Loucy (cell line): ENCODE measurements around the gene RHOT2.
"Not testable (repeated sequence)": the region's sequence is repeated elsewhere in the genome, so short reads cannot be mapped to it uniquely, and the experiment has no call there.

Experiments
- H2AFZ ChIP-seq: fragments of 200-600 bp; sonication (generic); 2 replicates; pipeline ENCODE4 v1.6.0; 2016; ENCODE audit warnings: antibody characterized with exemption, mild to moderate bottlenecking, low read length, moderate library complexity
- H3F3A ChIP-seq: fragments of 200-600 bp; 2 replicates; pipeline ENCODE4 v1.6.0; 2016; ENCODE audit warnings: antibody characterized with exemption, low read depth, mild to moderate bottlenecking
- H3K27me3 ChIP-seq: fragments of 200-600 bp; sonication (generic); 2 replicates; pipeline ENCODE4 v1.6.1; 2014; ENCODE audit warnings: low read length, mild to moderate bottlenecking; ENCODE audit not compliant: insufficient read depth, poor library complexity, severe bottlenecking
- H3K36me3 ChIP-seq: fragments of 200-600 bp; sonication (generic); 2 replicates; pipeline ENCODE4 v1.6.1; 2016; ENCODE audit warnings: low read length; ENCODE audit not compliant: insufficient read depth
- H3K4me1 ChIP-seq: fragments of 200-600 bp; sonication (generic); 2 replicates; pipeline ENCODE4 v1.5.1; 2014; ENCODE audit warnings: low read length, mild to moderate bottlenecking; ENCODE audit not compliant: insufficient read depth, poor library complexity, severe bottlenecking
- H3K4me2 ChIP-seq: fragments of 200-600 bp; sonication (generic); 2 replicates; pipeline ENCODE4 v1.6.0; 2014; ENCODE audit warnings: antibody characterized with exemption, low read length, low read depth, mild to moderate bottlenecking; ENCODE audit not compliant: poor library complexity, severe bottlenecking
- H3K4me3 ChIP-seq: fragments of 200-600 bp; sonication (generic); 2 replicates; pipeline ENCODE4 v1.5.1; 2014; ENCODE audit warnings: low read length, mild to moderate bottlenecking, mixed read lengths; ENCODE audit not compliant: poor library complexity, severe bottlenecking
- H3K79me2 ChIP-seq: fragments of 200-600 bp; sonication (generic); 2 replicates; pipeline ENCODE4 v1.6.1; 2014; ENCODE audit warnings: low read length; ENCODE audit not compliant: insufficient read depth
- H3K9ac ChIP-seq: fragments of 200-600 bp; sonication (generic); 2 replicates; pipeline ENCODE4 v1.6.0; 2014; ENCODE audit warnings: mild to moderate bottlenecking, low read depth, low read length, moderate library complexity; ENCODE audit not compliant: poor library complexity, severe bottlenecking
- H3K9me2 ChIP-seq: fragments of 200-600 bp; sonication (generic); replicated peaks from 2 replicates; pipeline ENCODE4 v1.6.1; 2016; ENCODE audit warnings: low read depth, low read length, mixed read lengths
- H3K9me3 ChIP-seq: fragments of 200-600 bp; sonication (generic); 2 replicates; pipeline ENCODE4 v1.6.1; 2014; ENCODE audit warnings: mild to moderate bottlenecking, antibody characterized with exemption, low read length, low read depth; ENCODE audit not compliant: insufficient read depth
- H4K20me1 ChIP-seq: fragments of 200-600 bp; sonication (generic); 2 replicates; pipeline ENCODE4 v1.6.0; 2014; ENCODE audit warnings: antibody characterized with exemption, low read length, mild to moderate bottlenecking; ENCODE audit not compliant: insufficient read depth, poor library complexity, severe bottlenecking
- CTCF ChIP-seq: fragments of 200-600 bp; sonication (generic); conservative IDR thresholded peaks from 2 replicates; pipeline ENCODE4 v1.5.1; 2014; ENCODE audit warnings: mild to moderate bottlenecking, antibody characterized with exemption, low read length
- EZH2phosphoT487 ChIP-seq: fragments of 200-600 bp; IDR thresholded peaks from 2 replicates; pipeline ENCODE4 v1.6.1; 2018; ENCODE audit warnings: antibody characterized with exemption, mild to moderate bottlenecking, moderate library complexity, borderline replicate concordance

RHOT2 gene

GRCh38 chr16:689175-689897, 21.4 kb downstream of the RHOT2 start:
- no peaks in the 10 kb centered on the region for H3K9me2 ChIP-seq
- H3F3A ChIP-seq: no peaks in the 10 kb centered on the region
- no peak overlapping the region for H2AFZ ChIP-seq
- peak overlapping the region; percentile 78 for H3K9ac ChIP-seq
- peaks cover 9% of the 10 kb centered on the region for H3K4me1 ChIP-seq
- TF ChIP-seq CTCF: no peak
- no peak for TF ChIP-seq EZH2phosphoT487
- no peaks in the 10 kb centered on the region for H3K9me3 ChIP-seq
- no peaks in the 10 kb centered on the region for H3K36me3 ChIP-seq
- H3K4me3 ChIP-seq: peak overlapping the region; percentile 94
- H3K79me2 ChIP-seq: peaks cover 8% of the 10 kb centered on the region
- no peaks in the 10 kb centered on the region for H4K20me1 ChIP-seq
- no peaks in the 10 kb centered on the region for H3K27me3 ChIP-seq
- peak overlapping the region; percentile 88 for H3K4me2 ChIP-seq

- H3F3A ChIP-seq, H2AFZ ChIP-seq, H3K9me2 ChIP-seq, H3K9me3 ChIP-seq, H3K79me2 ChIP-seq, H3K9ac ChIP-seq, H4K20me1 ChIP-seq, H3K4me3 ChIP-seq, H3K4me2 ChIP-seq, H3K4me1 ChIP-seq, H3K27me3 ChIP-seq, H3K36me3 ChIP-seq: not testable (repeated sequence)
These were observed 23.3 kb downstream of the RHOT2 start for GRCh38 chr16:691242-691641.

- H4K20me1 ChIP-seq: no peaks in the 10 kb centered on the region
- H3K9me2 ChIP-seq: no peaks in the 10 kb centered on the region
- peaks cover 9% of the 10 kb centered on the region for H3K4me1 ChIP-seq
- no peaks in the 10 kb centered on the region for H3K27me3 ChIP-seq
- peaks cover 8% of the 10 kb centered on the region for H3K79me2 ChIP-seq
- H3K9me3 ChIP-seq: no peaks in the 10 kb centered on the region
- no peak overlapping the region for H3K4me2 ChIP-seq
- H3K9ac ChIP-seq: no peak overlapping the region
- TF ChIP-seq CTCF: no peak
- no peak for TF ChIP-seq EZH2phosphoT487
- no peaks in the 10 kb centered on the region for H3F3A ChIP-seq
- no peak overlapping the region for H2AFZ ChIP-seq
- H3K36me3 ChIP-seq: no peaks in the 10 kb centered on the region
- H3K4me3 ChIP-seq: no peak overlapping the region
These were observed 24.6 kb downstream of the RHOT2 start for GRCh38 chr16:692356-693108.

GRCh38 chr16:693364-693763, 25.4 kb downstream of the RHOT2 start:
- H3K36me3 ChIP-seq: no peaks in the 10 kb centered on the region
- H3K9me2 ChIP-seq: no peaks in the 10 kb centered on the region
- no peak overlapping the region for H3K9ac ChIP-seq
- H3K4me2 ChIP-seq: no peak overlapping the region
- no peaks in the 10 kb centered on the region for H3K9me3 ChIP-seq
- no peaks in the 10 kb centered on the region for H3F3A ChIP-seq
- TF ChIP-seq CTCF (no peak), EZH2phosphoT487 (no peak)
- no peaks in the 10 kb centered on the region for H4K20me1 ChIP-seq
- H3K4me1 ChIP-seq: peaks cover 9% of the 10 kb centered on the region
- no peak overlapping the region for H3K4me3 ChIP-seq
- H2AFZ ChIP-seq: no peak overlapping the region
- no peaks in the 10 kb centered on the region for H3K27me3 ChIP-seq
- H3K79me2 ChIP-seq: peaks cover 8% of the 10 kb centered on the region
